Activated CD8-positive, alpha-beta memory T cell treated with anti-CD3 and anti-CD28 coated beads for 24 hours (primary cell): Measurements from ENCODE around the gene GAREM1.

Experiments
- DNase-seq: peaks from one replicate; pipeline ENCODE4 v3.0.0-alpha.2; 2020

The GAREM1 gene

DNA sequence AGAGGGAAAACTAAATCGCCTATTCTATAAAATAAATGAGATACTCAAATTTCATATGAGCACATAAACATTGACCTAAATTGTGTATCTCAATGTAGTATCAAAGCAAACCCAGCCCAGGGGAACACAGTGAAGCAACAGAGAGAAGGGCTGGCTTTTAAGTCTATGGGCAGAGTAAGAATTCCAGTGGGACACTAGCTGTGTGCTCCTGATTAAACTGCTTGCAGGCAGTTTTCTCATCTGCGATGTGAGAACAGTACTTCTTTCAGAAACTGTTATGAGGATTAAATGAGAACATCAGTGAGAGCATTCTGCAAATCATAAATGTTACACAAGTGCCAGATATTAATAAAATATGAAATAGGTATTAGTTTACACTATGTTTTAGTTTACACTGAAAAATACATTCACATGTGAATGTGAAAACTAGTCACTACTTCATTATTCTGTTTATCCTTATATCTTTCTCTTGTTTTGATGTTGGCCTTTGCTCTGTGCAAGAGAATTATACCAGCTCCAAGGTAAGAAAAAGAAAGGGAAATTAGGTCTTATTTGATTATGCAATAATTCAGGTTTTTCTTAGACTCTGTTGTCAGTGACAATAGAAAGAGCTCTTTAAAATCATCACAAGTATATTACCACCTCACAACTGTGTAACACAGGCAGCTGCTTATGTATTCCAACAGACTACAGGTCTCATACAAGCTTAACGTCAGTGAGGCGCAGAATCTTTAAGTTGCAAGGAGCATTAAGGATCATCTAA is 47.5 kb downstream of the GAREM1 start:
- DNase-seq: no peak

- DNase-seq: no peak
Observed at GRCh38 chr18:32422201-32422600, 48.5 kb downstream of the GAREM1 start.

DNA sequence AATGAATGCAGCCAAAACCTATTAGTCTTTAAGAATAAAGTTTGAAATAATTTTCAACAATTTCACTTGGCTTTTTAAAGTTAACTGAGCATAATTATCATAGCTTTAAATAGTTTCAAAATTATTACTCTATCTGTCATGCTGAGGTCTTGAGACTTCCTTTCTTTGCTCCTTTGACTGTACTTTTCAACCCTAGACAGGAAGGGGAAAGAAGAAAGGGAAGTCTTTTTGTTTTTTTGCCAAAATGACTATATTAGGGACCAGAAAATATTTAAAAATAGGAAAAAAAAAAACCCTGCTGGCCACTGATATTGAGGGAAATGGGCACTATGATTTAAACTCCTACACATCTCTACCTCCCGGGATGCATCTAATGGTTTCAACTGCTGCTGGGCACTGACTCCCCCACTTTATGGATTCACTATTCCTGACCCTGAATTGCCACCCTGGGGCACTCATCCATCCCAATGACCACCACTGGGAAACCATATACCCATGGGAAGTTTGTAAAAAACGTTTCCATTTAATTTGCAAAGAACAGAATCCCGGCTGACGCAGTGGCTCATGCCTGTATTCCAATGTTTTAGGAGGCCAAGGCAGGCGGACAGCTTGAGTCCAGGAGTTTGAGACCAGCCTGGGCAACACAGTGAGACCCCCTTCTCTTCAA is 50.5 kb downstream of the GAREM1 start:
- no peak for DNase-seq

- DNase-seq: no peak
Observed at GRCh38 chr18:32418148-32418547, 52.5 kb downstream of the GAREM1 start.

- DNase-seq: no peak
Observed at GRCh38 chr18:32405588-32405987, 65.1 kb downstream of the GAREM1 start.

- no peak for DNase-seq
Observed at GRCh38 chr18:32401621-32402020, 69.1 kb downstream of the GAREM1 start.

GRCh38 chr18:32393407-32393806 is 77.3 kb downstream of the GAREM1 start:
- DNase-seq: no peak

DNA sequence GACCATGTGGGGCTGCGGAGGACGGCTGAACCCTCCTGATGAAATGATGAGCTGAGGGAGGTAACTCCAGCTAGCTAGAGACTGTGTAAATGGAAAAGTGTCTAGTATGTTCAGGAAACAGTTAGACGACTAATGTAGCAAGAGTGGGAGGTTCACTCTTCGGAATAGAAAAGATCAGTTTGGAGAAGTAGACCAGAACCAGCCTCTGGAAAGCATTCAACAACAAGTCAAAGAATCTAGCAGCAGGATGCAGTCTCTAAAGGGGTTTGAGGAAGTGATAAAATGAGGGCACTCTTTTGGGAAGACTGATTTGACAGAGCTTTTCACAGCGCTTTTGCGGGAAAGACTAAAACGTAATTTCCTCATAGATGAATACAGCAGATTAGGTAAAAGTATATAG is 79.6 kb downstream of the GAREM1 start:
- DNase-seq: no peak

GRCh38 chr18:32389858-32390257 is 80.8 kb downstream of the GAREM1 start:
- DNase-seq: no peak

- no peak for DNase-seq
Observed at GRCh38 chr18:32389191-32389590, 81.5 kb downstream of the GAREM1 start.

GRCh38 chr18:32386471-32386870 is 84.2 kb downstream of the GAREM1 start:
- DNase-seq: no peak

DNA sequence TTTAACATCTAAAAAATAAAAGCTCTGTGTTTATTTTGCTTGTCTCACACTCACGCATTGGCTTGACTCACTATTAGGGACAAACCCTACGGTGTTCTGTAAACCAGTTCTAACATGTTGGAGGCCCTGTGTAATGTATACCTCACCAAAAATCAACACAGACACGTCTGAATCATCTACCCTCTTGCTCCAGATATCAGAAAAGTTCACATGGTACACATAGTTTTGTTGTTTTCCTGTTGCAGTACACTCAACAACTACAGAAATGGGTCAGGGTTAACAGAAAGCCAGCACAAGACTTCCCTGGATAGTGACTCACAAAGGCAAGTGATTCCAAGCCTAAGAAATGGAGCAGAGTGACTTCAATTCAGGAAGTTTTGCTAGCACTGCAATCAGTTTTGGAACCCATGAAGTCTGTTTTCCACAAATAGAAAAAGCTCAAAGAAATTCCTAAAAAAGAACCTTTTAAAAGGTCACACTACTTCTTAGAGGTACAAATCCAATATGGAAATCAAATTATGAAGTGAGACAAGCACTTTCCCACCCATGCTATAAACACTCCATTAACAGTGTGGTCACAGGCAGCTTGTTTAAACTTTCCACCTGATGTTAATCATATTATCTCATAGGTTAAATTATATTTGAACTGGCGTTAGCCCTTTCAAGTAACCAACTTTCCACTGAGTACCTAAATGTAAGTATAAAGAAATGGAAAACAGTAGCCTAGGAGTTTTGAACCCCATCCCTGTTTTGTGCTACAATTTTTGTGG is 87.4 kb downstream of the GAREM1 start:
- no peak for DNase-seq

DNA sequence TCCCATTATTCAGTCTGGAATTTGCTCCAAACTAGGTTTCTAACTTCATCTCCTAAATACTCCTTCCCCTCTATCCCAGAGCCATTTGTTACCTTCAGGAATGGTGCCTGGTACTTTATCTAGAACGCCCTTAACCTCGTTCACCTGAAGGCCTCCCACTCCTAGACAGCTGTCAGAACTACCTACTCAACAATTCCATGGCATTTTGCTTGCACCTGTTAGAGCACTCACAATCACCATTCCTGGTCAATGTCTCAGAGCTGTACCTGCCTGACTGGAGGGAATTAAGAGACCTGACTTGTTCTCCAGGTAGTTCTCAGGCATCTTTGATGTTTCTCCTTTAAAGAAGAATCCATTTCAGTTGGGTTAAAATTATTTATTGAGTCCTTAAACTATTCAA is 88.9 kb downstream of the GAREM1 start:
- DNase-seq: no peak

DNA sequence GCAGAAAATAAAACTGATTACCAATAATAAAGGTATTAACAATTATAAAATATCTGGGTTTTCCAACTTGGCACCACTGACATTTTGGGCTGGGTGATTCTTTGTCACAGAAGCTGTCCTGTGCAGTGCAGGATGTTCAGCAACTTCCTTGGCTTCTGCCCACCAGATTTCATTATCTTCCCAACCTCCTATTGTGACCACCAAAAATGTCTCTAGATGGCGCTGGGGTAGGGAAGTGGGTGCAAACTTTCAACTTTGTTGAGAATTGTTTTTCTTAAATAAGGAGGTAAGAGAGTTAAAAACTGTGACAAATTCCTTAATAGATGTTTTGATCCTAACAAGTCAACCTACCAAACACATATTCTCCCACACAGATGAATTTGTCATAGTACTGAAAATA is 90.1 kb downstream of the GAREM1 start:
- no peak for DNase-seq

GRCh38 chr18:32379891-32380290 is 90.8 kb downstream of the GAREM1 start:
- no peak for DNase-seq

GRCh38 chr18:32378705-32379104 is 92.0 kb downstream of the GAREM1 start:
- no peak for DNase-seq

- DNase-seq: no peak
Observed at GRCh38 chr18:32373995-32374394, 96.7 kb downstream of the GAREM1 start.

GRCh38 chr18:32373505-32373904 is 97.2 kb downstream of the GAREM1 start:
- DNase-seq: no peak

DNA sequence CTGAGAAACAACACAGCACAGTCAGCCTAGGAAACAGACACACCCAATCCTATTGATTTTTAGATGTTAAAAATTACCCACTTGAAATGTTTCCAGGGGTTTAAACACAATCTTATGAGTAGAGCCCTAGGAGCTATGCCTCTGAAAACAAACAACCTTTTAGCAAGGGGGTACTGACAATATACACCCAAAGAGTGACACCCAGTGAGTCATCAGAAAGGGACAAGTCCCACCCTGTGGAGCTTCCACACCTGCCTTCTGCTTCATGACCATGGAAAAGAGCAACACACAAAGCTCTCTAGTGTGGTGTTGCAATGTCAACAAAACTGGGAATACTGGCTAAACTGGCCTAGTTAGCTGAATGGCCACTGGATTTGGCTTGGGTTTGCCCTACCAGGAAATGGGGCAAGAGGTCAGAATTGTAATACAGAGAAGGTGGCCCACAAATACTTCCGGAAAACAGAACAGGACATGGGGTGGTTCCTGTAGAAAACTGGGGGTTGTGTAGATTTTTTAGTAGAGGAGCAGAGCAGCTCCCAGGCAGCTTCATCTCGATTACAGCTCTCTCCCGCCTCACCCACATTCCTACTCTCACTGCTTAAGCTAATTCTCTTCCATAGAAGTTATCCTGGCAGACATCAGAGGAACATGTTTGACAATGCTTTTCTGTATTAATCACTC is 98.2 kb downstream of the GAREM1 start:
- no peak for DNase-seq

DNA sequence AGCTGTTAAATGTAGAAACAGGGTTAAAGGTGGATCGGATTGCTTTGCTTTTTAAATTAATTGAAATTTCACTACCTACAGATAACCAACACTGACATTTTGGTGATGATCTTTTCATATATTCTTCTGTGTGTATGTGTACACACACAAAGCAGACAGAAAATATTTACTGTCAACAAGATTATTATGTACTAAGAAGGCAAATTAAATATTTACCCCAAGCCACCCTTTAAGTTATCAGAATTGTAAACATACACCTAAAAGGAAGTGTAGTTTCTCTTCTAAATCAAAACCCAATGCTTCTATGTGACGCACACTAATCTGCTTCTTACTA is 98.7 kb downstream of the GAREM1 start:
- no peak for DNase-seq

GRCh38 chr18:32371384-32371783 is 99.3 kb downstream of the GAREM1 start:
- no peak for DNase-seq

DNA sequence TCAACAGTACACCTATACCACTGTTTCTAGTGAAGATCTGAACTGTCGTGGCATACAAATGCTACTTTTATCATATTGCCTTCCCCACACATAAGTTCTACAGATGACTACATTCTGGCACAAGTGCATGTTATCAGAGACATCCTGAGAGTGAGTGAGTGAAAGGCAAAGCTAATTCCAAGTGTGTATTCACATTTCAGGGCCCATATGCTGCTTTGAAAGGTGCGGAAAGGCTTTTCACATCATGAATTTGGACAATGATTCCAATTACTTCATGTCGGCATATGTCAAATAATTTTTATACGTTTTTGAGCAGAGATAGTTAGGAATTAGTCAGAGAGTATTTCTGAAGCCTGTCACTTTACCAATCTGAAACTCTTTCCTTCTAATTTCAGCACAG is 101.7 kb downstream of the GAREM1 start:
- DNase-seq: no peak

- no peak for DNase-seq
Observed at GRCh38 chr18:32368170-32368569, 102.5 kb downstream of the GAREM1 start.
